ENCODE data around the gene ROR1.

ROR1 gene

GRCh38 chr1:64030411-64030810 lies 256.6 kb downstream of the ROR1 start:
- DNase-seq (ENCODE audit: low spot score) = no peak

DNA sequence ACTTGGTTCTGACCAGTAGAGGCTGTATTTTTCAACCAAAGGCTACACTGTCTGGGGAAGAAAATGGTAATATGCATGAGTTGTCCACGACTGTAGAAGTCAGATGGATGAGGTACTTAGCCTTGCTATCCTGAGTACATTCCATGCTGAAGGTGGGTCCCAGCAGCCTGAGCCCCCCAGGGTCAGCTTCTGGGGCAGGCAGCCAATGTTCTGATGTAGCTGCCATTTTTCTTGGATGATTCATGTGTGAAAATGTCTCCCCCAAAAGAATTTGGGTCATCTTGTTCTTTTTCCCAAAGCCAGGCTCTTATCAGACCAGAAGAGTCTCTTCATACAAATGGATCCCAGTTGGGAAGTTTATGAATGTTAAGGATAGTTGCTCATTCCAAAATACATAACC lies 257.4 kb downstream of the ROR1 start:
- no peak for DNase-seq (ENCODE audit: low spot score)

- no peak for DNase-seq (ENCODE audit: low spot score)
Measured at GRCh38 chr1:64033667-64034220, 259.9 kb downstream of the ROR1 start.

GRCh38 chr1:64036549-64036948 lies 262.7 kb downstream of the ROR1 start:
- DNase-seq (ENCODE audit: low spot score) = no peak

- DNase-seq (ENCODE audit: low spot score) = no peak
Measured at GRCh38 chr1:64038119-64038518, 264.3 kb downstream of the ROR1 start.

- DNase-seq (ENCODE audit: low spot score) = no peak
Measured at GRCh38 chr1:64038965-64039364, 265.1 kb downstream of the ROR1 start.

- peak; percentile 79 for DNase-seq (ENCODE audit: low spot score)
Measured at GRCh38 chr1:64039390-64039926, 265.6 kb downstream of the ROR1 start.

GRCh38 chr1:64041371-64042131 lies 267.7 kb downstream of the ROR1 start:
- DNase-seq (ENCODE audit: low spot score) = no peak

DNA sequence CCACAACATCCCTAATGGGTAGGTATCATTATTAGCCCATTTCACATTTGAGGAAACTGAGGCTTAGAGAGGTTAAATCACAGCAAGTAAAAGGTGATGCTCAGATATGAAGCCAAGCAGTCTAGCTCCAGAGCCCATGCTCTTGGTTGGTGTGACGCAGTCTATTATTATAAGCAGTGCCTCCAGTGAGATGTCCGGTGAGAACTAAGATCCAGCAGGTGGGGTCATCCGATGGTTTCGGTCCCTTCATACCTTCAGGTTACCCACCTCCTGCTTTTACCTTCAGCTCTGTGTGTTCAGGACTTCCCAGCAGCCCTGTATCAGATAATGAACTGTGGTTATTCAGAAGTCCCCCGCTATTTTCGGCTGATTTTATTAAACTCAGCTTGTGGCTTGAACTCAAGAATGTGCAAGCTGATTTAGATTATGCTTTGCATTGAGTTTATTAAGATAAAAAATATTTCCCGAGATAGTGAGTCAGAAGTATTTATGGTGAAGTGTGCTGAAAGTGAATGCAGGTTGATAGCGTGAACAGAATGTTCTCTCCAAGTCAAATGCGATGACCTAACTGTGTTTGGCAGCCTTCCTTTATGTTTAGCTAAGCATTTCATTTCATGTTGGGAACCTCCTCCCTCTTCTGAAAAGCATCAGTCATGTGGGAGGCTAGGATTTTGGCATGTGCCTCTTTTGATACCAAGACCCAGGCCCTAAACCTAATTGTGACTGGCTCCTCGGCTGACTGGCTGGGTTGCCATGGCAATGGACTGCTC lies 268.7 kb downstream of the ROR1 start:
- peak; percentile 59 for DNase-seq (ENCODE audit: low spot score)

DNA sequence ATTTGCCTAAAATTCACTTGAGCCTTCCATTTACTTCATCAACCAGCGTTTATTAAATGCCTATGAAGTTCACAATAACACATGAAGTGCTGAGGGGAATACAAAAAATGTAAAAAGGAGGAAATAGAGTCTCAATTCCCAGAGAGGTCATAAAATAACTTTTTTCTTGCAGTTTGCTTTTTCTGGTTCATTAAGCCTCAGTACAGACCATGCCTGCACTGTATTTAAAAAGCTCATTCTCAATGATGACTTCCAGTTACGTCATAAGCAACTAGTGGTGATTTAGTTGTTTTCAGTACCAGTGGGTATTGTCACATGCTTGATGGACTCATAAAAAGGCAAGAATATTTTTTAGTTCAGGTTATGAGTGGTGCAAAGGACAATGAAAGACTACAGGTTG lies 269.5 kb downstream of the ROR1 start:
- DNase-seq (ENCODE audit: low spot score) = no peak

DNA sequence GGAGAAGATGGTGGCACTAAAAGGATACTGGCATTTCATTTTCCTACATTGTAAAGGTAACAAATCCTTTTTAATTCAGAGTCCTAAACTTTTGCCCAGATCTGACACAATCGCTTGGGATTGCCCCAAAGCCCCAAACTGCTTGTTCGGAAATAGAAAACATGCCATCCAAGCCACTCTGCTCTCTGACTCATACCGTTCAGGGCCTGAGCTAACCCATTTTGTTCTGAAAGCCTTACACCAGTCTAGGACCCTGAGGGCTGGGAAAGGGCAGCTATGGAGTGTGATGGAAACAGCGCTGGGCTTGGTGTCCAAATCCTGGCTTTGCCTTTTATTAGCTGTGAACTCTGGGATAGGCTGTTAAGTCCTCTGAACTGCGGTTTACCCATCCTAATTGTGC lies 270.2 kb downstream of the ROR1 start:
- no peak for DNase-seq (ENCODE audit: low spot score)

DNA sequence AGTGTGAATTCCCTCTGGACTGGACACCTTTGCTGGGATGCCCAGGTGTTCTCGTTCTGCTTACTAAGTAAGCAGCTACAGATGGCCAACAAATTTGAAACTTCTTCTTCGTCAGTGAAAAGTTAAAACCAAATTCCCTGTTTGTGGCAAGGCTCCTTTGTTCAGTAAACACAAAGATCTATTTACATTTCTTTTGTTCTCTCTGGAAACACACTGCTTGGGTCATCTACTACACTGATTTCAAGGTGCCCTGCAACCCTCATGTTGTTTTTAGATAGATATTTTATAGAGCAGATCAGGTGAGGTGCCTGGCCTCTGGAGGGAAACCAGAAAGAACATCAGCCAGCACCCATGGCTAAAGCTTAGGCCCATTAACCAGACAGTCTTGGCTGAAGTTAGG lies 272.4 kb downstream of the ROR1 start:
- no peak for DNase-seq (ENCODE audit: low spot score)

GRCh38 chr1:64046891-64047290 lies 273.1 kb downstream of the ROR1 start:
- DNase-seq (ENCODE audit: low spot score) = no peak

- DNase-seq (ENCODE audit: low spot score) = no peak
Measured at GRCh38 chr1:64047549-64047996, 273.8 kb downstream of the ROR1 start.

GRCh38 chr1:64049900-64050540 lies 276.2 kb downstream of the ROR1 start:
- DNase-seq (ENCODE audit: low spot score) = no peak

DNA sequence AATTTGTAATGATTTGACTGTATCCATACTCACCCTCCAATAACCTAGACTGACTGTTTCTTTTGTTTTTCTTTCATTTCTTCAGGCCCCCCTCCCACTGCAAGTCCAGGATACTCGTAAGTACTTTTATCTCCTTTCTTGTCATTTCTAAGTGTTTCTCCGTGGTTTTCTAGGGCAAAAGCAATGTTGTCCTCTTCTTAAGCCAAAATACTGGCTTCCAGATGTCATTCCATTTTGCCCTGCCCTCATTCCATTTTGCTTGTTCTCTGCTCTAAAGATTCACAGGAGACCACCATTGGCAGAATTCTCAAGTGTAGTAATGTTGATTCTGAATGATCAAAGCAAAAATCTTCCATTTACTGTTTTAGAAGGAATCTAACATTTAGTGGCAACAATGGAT lies 276.8 kb downstream of the ROR1 start:
- no peak for DNase-seq (ENCODE audit: low spot score)

- no peak for DNase-seq (ENCODE audit: low spot score)
Measured at GRCh38 chr1:64051796-64052195, 278.0 kb downstream of the ROR1 start.

GRCh38 chr1:64052777-64053176 lies 279.0 kb downstream of the ROR1 start:
- no peak for DNase-seq (ENCODE audit: low spot score)

GRCh38 chr1:64055310-64055709 lies 281.5 kb downstream of the ROR1 start:
- DNase-seq (ENCODE audit: low spot score) = no peak

- no peak for DNase-seq (ENCODE audit: low spot score)
Measured at GRCh38 chr1:64059556-64059955, 285.7 kb downstream of the ROR1 start.

DNA sequence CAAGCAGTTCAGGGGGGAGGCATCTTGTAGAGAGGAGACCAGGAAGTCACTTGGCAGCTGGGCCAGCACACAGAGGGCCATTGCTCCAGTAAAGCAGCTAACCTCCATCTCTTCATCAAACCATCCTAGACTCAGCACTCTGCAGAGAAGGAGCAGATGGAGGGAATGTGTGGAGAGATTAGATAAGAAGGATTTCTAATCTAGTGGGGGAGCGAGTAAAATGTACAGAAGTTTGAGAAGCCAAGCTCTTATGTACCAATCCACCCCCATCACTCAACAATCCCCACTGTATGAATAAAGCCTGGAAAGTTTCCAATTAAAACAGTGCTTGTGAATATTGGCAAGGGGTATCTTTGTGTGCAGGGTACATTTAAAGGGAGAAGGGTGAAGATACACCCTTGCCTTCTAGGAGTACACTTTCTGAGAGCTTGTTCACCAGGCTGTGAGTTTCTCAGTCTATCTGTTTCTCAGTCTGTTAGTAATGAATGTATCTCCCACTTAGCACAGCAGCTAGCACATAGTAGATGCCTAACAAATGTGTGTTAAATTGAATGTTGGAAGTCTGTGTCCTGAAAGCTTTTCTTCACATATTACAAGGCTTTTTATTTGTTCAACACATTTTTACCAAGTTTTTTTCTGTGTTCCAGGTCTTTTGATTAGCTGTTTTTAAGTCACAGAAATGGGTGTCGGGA lies 286.9 kb downstream of the ROR1 start:
- DNase-seq (ENCODE audit: low spot score) = no peak
